Measurements from ENCODE around the gene MB21D2. TPM values are rescaled to one million over a fixed set of nuclear protein-coding genes. Genes with fewer than 3 reads are reported as not detected.

Gene MB21D2
- total RNA-seq, 1 donor from 2014 or later = 13.4 TPM

DNA sequence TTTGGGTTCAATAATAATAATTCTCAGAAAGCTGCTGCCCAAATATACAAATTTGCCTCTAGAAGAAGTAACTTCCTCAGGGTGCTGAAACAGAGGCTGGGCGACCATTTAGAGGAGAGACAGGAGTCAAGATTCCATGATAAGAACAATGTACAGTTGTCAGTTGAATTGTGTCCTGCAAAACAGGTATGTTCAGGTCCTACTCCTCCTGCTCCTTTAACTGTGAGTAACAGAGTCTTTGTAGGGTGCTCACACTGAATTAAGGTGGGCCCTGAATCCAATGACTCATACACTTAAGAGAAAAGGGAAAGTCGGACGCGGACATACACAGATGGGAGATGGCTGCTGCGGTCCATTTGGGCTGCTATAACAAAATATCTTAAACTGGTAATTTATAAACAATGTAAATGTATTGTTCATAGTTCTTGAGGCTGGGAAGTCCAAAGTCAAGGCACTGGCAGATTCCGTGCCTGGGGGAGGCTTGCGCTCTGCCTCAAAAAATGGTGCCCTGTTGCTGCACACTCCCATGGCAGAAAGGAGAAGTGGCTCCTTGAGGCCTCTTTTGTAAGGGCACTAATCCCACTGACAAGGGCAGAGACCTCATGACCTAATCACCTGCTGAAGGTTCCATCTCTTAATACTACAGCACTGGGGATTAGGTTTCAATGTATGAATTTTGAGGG, 55.1 kb downstream of the MB21D2 start:
- DNase-seq (ENCODE audit: low spot score, unreplicated experiment) = no peak
- H3K27ac Mint-ChIP-seq = no peak overlapping the region
- H3K4me1 Mint-ChIP-seq (ENCODE audit: low read depth) = peaks cover under 1% of the 10 kb centered on the region
- TF ChIP-seq, protein P1, sequence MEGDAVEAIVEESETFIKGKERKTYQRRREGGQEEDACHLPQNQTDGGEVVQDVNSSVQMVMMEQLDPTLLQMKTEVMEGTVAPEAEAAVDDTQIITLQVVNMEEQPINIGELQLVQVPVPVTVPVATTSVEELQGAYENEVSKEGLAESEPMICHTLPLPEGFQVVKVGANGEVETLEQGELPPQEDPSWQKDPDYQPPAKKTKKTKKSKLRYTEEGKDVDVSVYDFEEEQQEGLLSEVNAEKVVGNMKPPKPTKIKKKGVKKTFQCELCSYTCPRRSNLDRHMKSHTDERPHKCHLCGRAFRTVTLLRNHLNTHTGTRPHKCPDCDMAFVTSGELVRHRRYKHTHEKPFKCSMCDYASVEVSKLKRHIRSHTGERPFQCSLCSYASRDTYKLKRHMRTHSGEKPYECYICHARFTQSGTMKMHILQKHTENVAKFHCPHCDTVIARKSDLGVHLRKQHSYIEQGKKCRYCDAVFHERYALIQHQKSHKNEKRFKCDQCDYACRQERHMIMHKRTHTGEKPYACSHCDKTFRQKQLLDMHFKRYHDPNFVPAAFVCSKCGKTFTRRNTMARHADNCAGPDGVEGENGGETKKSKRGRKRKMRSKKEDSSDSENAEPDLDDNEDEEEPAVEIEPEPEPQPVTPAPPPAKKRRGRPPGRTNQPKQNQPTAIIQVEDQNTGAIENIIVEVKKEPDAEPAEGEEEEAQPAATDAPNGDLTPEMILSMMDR (IDR thresholded peaks at IDR 0.05; ENCODE audit: unreplicated experiment) = no peak
- H3K9me3 Mint-ChIP-seq (ENCODE audit: low read depth) = peaks cover 3% of the 10 kb centered on the region
- no peaks in the 10 kb centered on the region for H3K27me3 Mint-ChIP-seq
- peaks cover 6% of the 10 kb centered on the region for H3K36me3 Mint-ChIP-seq (ENCODE audit: insufficient read depth)
- no peak overlapping the region for H3K4me3 Mint-ChIP-seq (ENCODE audit: low read depth)

DNA sequence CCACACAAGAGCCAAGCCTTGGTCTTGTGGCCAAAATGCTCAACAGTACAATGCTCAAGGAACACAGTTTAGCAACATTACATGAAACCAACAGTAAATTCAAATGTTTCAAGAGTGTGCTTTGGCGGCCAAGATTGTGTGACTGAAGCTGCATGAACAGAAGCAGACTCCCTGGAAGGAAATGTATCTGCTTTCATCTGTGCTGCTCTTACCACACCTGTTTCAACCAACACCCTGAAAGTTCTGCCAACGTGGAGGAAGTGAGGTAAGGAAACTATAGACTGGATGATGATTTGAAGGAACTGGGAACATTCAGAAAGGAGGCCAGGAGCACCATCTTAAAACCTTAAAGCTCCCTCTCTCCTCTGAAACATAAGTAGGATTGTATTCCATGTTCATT, 55.7 kb downstream of the MB21D2 start:
- Mint-ChIP-seq H3K4me1 (ENCODE audit: low read depth) (no peaks in the 10 kb centered on the region), H3K9me3 (ENCODE audit: low read depth) (peaks cover 3% of the 10 kb centered on the region), H3K27ac (no peak overlapping the region), H3K36me3 (ENCODE audit: insufficient read depth) (peaks cover 6% of the 10 kb centered on the region), H3K4me3 (ENCODE audit: low read depth) (no peak overlapping the region), H3K27me3 (no peaks in the 10 kb centered on the region)
- DNase-seq (ENCODE audit: low spot score, unreplicated experiment) = no peak
- TF ChIP-seq, protein P1 (IDR thresholded peaks at IDR 0.05; ENCODE audit: unreplicated experiment) = no peak

DNA sequence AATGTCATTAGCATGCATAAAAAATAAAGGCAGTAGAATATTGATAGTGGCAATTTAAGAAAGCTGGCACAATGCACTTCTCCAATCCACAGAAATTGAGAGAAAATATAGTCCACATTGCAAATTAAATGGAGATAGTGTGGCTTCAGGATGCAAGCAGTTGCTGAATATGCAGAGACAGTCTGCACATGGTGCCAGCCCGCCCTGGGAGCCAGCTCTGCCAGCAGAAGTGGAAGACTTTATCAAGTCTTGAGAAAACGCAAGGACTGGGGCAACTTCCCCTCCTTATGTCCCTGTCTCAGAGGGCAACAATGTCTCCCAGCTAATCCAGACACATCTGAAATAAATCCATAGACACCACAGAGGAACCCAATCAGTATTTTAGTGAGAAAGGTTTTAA, 57.2 kb downstream of the MB21D2 start:
- H3K27ac Mint-ChIP-seq = no peak overlapping the region
- peaks cover 3% of the 10 kb centered on the region for H3K9me3 Mint-ChIP-seq (ENCODE audit: low read depth)
- DNase-seq (ENCODE audit: low spot score, unreplicated experiment) = no peak
- no peaks in the 10 kb centered on the region for H3K27me3 Mint-ChIP-seq
- no peak overlapping the region for H3K4me3 Mint-ChIP-seq (ENCODE audit: low read depth)
- no peaks in the 10 kb centered on the region for H3K4me1 Mint-ChIP-seq (ENCODE audit: low read depth)
- TF ChIP-seq, protein P1 (IDR thresholded peaks at IDR 0.05; ENCODE audit: unreplicated experiment) = no peak
- H3K36me3 Mint-ChIP-seq (ENCODE audit: insufficient read depth) = peaks cover 6% of the 10 kb centered on the region

DNA sequence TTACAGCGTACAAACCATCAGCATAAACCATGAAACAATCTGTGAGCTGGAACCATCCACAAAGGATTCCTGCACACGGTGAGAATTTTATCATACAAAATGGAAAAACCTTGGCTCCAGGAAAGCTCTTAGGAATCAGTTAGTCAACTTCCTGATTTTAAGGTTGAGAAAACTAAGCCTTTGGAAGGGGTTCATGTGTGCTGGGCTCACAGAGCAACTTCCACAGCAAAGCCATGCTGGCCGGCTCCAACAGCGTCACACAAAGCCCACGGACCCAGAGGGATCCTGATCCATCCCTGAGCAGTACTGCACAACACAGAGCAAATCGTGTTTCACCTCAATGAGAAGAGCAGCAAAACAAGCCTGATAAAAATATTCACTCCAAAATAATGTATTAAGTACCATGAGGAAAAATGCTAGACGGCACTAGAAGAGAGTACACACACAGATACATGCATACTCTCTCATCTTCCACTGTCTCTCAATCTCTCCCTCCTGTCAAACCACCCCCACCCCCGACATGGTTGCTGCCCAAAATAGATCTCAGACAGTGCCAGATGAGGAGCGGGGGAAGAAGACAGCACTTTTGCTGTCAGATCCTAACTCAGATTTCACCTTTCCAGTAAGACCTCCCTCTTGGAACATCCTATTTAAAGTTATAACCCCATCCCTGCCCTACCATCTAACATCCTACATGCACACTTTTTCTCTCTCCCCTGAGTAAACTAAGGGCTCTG, 58.6 kb downstream of the MB21D2 start:
- no peaks in the 10 kb centered on the region for H3K27me3 Mint-ChIP-seq
- peak overlapping the region; percentile 63 for H3K27ac Mint-ChIP-seq
- H3K4me1 Mint-ChIP-seq (ENCODE audit: low read depth) = no peaks in the 10 kb centered on the region
- no peak overlapping the region for H3K4me3 Mint-ChIP-seq (ENCODE audit: low read depth)
- peaks cover 6% of the 10 kb centered on the region for H3K36me3 Mint-ChIP-seq (ENCODE audit: insufficient read depth)
- TF ChIP-seq, protein P1 (IDR thresholded peaks at IDR 0.05; ENCODE audit: unreplicated experiment) = no peak
- peaks cover 3% of the 10 kb centered on the region for H3K9me3 Mint-ChIP-seq (ENCODE audit: low read depth)
- no peak for DNase-seq (ENCODE audit: low spot score, unreplicated experiment)

DNA sequence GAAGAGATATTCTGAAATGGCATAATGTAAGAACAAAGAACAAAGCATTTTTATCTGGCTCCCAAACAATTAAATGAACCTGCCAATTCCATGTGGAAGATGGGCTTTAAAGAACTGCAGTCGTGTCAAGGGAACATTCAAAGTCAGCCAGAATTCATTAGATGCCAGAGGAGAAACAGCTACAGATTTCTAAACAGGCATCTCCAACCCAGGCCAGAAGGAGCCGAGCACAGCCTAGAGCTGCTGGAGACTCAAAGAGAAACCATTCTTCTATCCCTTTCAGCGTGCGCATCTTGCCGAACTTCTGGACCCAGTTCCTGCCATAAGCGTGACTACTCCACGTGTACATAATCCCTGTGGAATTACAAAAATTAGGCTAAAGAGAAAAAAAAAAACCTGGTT, 60.4 kb downstream of the MB21D2 start:
- TF ChIP-seq, protein P1 (IDR thresholded peaks at IDR 0.05; ENCODE audit: unreplicated experiment) = no peak
- no peak overlapping the region for H3K4me3 Mint-ChIP-seq (ENCODE audit: low read depth)
- H3K27ac Mint-ChIP-seq = no peak overlapping the region
- H3K36me3 Mint-ChIP-seq (ENCODE audit: insufficient read depth) = peaks cover 5% of the 10 kb centered on the region
- H3K27me3 Mint-ChIP-seq = no peaks in the 10 kb centered on the region
- no peak for DNase-seq (ENCODE audit: low spot score, unreplicated experiment)
- peaks cover 3% of the 10 kb centered on the region for H3K9me3 Mint-ChIP-seq (ENCODE audit: low read depth)
- H3K4me1 Mint-ChIP-seq (ENCODE audit: low read depth) = peaks cover 12% of the 10 kb centered on the region
